Stomach (tissue), 4 donors: ENCODE measurements around the gene CTDSPL.

Experiments
- CTCF ChIP-seq, 7 experiments: fragments of 450-650 bp in 4 of 7; fragments of 200-600 bp in 3 of 7; sonication (generic) in 3 of 7; IDR thresholded peaks; one replicate each; pipeline ENCODE4 v1.5.1; 2016 to 2019; ENCODE audit warnings: antibody characterized with exemption in 7 of 7, control low read depth in 2 of 7, mild to moderate bottlenecking in 1 of 7
- EP300 ChIP-seq: sonication (generic); formaldehyde crosslinking; IDR thresholded peaks from one replicate; pipeline ENCODE4 v1.6.1; 2017; ENCODE audit warnings: antibody characterized with exemption
- POLR2A ChIP-seq, 4 donors: fragments of 450-650 bp; IDR thresholded peaks; one replicate each; pipeline ENCODE4 v1.6.1; 2016; ENCODE audit warnings: antibody characterized with exemption in 4 of 4, control low read depth in 2 of 4, mild to moderate bottlenecking in 1 of 4, moderate library complexity in 1 of 4

- TF ChIP-seq CTCF (IDR thresholded peaks at IDR 0.05) = no peak
- no peak for TF ChIP-seq POLR2A (IDR thresholded peaks at IDR 0.05)
- no peak for TF ChIP-seq EP300
Measured at GRCh38 chr3:38008971-38009580, 147.4 kb downstream of the CTDSPL start.
